Glutamatergic neuron (in vitro differentiated cells): ENCODE measurements around the gene ARHGAP33. TPM values are rescaled to one million over a fixed set of nuclear protein-coding genes. Genes with fewer than 3 reads are reported as not detected.

Experiments
- DNase-seq: peaks from one replicate; pipeline ENCODE4 v3.0.0; 2022
- H3K27ac Mint-ChIP-seq: one replicate; pipeline ENCODE4 v1.8.0; 2020; ENCODE audit warnings: mild to moderate bottlenecking, mixed read lengths, inconsistent platforms; ENCODE audit not compliant: unreplicated experiment
- H3K27me3 Mint-ChIP-seq: one replicate; pipeline ENCODE4 v1.8.0; 2020; ENCODE audit warnings: mild to moderate bottlenecking, moderate library complexity, mixed read lengths, inconsistent platforms; ENCODE audit not compliant: unreplicated experiment
- H3K36me3 Mint-ChIP-seq: one replicate; pipeline ENCODE4 v1.8.0; 2020; ENCODE audit warnings: mild to moderate bottlenecking, mixed read lengths, inconsistent platforms; ENCODE audit not compliant: unreplicated experiment
- H3K4me1 Mint-ChIP-seq: one replicate; pipeline ENCODE4 v1.8.0; 2020; ENCODE audit warnings: mild to moderate bottlenecking, low read depth, mixed read lengths, inconsistent platforms; ENCODE audit not compliant: unreplicated experiment
- H3K4me3 Mint-ChIP-seq: one replicate; pipeline ENCODE4 v1.8.0; 2020; ENCODE audit warnings: mild to moderate bottlenecking, mixed read lengths, inconsistent platforms; ENCODE audit not compliant: unreplicated experiment
- H3K9me3 Mint-ChIP-seq: one replicate; pipeline ENCODE4 v1.8.0; 2020; ENCODE audit warnings: mild to moderate bottlenecking, moderate library complexity, mixed read lengths, inconsistent platforms; ENCODE audit not compliant: unreplicated experiment
- CTCF ChIP-seq: fragments of 200-600 bp; sonication (generic); IDR thresholded peaks from one replicate; pipeline ENCODE4 v1.5.0; 2021; ENCODE audit not compliant: partially characterized antibody, unreplicated experiment
- total RNA-seq: library from RNA; stranded (reverse); fragmentation: NEBNext Ultra II Directional; extraction: Animal tissue kit (Norgen Biotek cat#: 25700); gene quantifications from one replicate; pipeline ENCODE4 v1.2.1, GENCODE V29; 2021; ENCODE audit not compliant: unreplicated experiment

Gene ARHGAP33
- total RNA-seq, 1 donor from 2014 or later = 180 TPM

DNA sequence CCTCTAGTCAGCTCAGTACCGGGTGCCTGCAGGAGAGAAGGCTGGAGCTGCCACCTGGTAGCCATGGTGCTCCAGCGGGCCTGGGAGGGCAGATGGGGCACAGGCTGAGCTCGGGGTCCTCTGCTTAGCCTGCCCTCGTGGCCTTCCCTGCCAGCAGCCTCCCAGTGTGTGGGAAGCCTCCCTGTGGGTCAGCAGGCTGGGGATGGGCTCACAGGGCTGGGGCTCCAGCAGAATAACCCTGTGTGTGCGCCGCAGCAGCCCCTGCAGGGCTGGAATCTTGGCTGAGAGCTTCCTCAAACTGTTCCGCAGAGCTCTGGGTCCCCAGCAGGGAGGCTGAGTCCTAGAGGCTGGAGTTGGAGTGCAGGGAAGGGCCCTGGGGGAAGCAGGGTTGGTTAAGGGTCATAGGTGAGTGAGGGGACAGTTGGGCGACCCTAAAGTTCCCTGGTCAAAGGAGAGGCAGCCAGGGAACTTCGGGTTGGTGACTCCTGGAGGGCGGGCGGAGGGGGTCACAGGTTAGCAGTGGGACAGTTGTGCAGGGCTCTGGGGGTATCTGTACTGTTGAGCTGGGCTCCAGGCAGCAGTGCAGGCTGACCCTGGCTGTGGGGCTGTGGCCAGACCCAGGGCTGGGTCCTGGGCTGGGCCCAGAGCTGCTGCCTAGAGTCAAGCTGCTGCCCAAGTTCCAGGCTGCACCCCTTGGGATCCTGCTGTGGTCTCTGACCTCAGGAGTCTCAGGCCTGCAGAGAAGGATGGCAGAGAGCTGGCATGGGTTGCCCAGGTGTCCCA is 14.0 kb downstream of the ARHGAP33 start:
- Mint-ChIP-seq H3K27ac (no peak overlapping the region), H3K36me3 (peaks cover 5% of the 10 kb centered on the region), H3K4me1 (peaks cover 3% of the 10 kb centered on the region), H3K4me3 (no peak overlapping the region), H3K27me3 (peaks cover 4% of the 10 kb centered on the region), H3K9me3 (peaks cover 3% of the 10 kb centered on the region)
- TF ChIP-seq CTCF = no peak
- no peak for DNase-seq

- no peak for DNase-seq
- Mint-ChIP-seq H3K4me1 (peaks cover 3% of the 10 kb centered on the region), H3K4me3 (no peak overlapping the region), H3K27me3 (peaks cover 4% of the 10 kb centered on the region), H3K27ac (no peak overlapping the region), H3K36me3 (peaks cover 5% of the 10 kb centered on the region), H3K9me3 (peaks cover 3% of the 10 kb centered on the region)
- no peak for TF ChIP-seq CTCF
Measured at GRCh38 chr19:35789978-35790944, 14.9 kb downstream of the ARHGAP33 start.

- Mint-ChIP-seq H3K36me3 (peaks cover 1% of the 10 kb centered on the region), H3K27ac (no peak overlapping the region), H3K4me3 (no peak overlapping the region), H3K27me3 (peaks cover 8% of the 10 kb centered on the region), H3K9me3 (peaks cover 3% of the 10 kb centered on the region), H3K4me1 (peaks cover under 1% of the 10 kb centered on the region)
- no peak for DNase-seq
- TF ChIP-seq CTCF = no peak
Measured at GRCh38 chr19:35790981-35791813, 15.8 kb downstream of the ARHGAP33 start.

DNA sequence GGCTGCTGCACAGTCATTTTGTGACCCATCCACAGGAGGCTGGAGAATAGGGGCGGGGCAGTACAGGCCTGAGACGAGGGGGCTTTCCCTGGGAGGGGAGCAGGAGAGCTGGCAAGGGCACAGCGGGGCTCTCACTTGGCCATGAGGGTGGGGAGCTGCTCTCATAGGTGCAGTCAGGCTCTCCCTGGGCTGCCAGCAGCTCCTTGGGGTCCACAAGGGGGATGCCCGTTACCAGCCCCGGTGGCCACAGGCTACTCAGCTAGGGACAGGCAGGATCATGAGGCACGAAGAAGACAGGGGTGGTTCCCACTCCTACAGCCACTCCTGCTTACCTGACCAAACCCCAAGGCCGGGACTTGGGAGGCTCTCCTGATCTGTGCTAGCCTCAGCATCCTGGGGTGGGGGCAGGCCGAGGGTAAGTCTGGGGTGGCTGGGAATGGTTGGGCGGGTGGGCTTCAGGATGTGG is 16.5 kb downstream of the ARHGAP33 start:
- Mint-ChIP-seq H3K4me1 (no peaks in the 10 kb centered on the region), H3K27ac (no peak overlapping the region), H3K27me3 (peaks cover 13% of the 10 kb centered on the region), H3K36me3 (no peaks in the 10 kb centered on the region), H3K4me3 (no peak overlapping the region), H3K9me3 (peaks cover 3% of the 10 kb centered on the region)
- DNase-seq = no peak
- TF ChIP-seq CTCF = no peak
